Adrenal gland (tissue), 5 donors: ENCODE data around the gene KCNMA1.

Experiments used
- CTCF ChIP-seq, 6 experiments: fragments of 450-650 bp in 4 of 6; fragments of 200-600 bp in 2 of 6; sonication (generic) in 1 of 6; IDR thresholded peaks; 1 replicate in 5 of 6; 2 replicates in 1 of 6; pipeline versions ENCODE4 v1.5.1 to v1.8.0; 2016 to 2021; ENCODE audit warnings: antibody characterized with exemption in 6 of 6, mild to moderate bottlenecking in 2 of 6, moderate library complexity in 1 of 6
- POLR2A ChIP-seq, 2 donors: fragments of 450-650 bp; IDR thresholded peaks; one replicate each; pipeline ENCODE4 v1.6.1; 2017; ENCODE audit warnings: antibody characterized with exemption in 2 of 2, mild to moderate bottlenecking in 2 of 2, moderate library complexity in 1 of 2
- donor health status: DM: no; HTN: no; CAD: no.

- TF ChIP-seq CTCF (IDR thresholded peaks at IDR 0.05) (no peak), POLR2A (IDR thresholded peaks at IDR 0.05) (no peak)
Observed at GRCh38 chr10:77333610-77334340, 303.8 kb downstream of the KCNMA1 start.
